ENCODE data around the gene GAS1. TPM values are rescaled to one million over a fixed set of nuclear protein-coding genes. Genes with fewer than 3 reads are reported as not detected.
A peak's percentile ranks its signal among the peaks of the same experiment; 100 is the strongest.

Gene GAS1
- total RNA-seq, 1 donor from 2014 or later: 70.0 TPM

DNA sequence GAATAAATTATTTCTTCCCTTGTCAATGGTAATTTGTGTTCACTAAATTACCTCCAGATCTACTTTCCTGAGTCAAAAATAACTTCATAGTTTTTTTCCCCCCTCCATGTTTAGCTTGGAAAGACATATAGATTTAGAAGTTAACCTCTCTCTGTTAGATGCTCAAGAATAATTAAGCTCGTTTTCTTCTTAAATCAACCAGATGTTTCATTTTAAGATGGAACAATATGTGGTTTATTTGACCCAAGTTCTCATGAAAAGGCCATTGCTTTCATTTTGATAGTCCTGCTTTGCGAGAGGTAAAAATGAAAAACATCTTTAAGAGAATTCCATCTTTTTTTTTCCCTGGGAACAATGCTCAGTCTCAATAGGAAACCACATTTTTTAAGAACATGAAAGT is 27.7 kb upstream of the GAS1 start:
- Mint-ChIP-seq H3K27ac (ENCODE audit: unreplicated experiment) (no peak overlapping the region), H3K9me3 (ENCODE audit: low read depth) (peaks cover 6% of the 10 kb centered on the region), H3K36me3 (ENCODE audit: low read depth) (no peaks in the 10 kb centered on the region), H3K4me1 (ENCODE audit: low read depth) (peaks cover 59% of the 10 kb centered on the region), H3K27me3 (ENCODE audit: low read depth) (no peaks in the 10 kb centered on the region), H3K4me3 (ENCODE audit: unreplicated experiment) (no peak overlapping the region)
- DNase-seq (ENCODE audit: low spot score): no peak
- TF ChIP-seq, protein P1, sequence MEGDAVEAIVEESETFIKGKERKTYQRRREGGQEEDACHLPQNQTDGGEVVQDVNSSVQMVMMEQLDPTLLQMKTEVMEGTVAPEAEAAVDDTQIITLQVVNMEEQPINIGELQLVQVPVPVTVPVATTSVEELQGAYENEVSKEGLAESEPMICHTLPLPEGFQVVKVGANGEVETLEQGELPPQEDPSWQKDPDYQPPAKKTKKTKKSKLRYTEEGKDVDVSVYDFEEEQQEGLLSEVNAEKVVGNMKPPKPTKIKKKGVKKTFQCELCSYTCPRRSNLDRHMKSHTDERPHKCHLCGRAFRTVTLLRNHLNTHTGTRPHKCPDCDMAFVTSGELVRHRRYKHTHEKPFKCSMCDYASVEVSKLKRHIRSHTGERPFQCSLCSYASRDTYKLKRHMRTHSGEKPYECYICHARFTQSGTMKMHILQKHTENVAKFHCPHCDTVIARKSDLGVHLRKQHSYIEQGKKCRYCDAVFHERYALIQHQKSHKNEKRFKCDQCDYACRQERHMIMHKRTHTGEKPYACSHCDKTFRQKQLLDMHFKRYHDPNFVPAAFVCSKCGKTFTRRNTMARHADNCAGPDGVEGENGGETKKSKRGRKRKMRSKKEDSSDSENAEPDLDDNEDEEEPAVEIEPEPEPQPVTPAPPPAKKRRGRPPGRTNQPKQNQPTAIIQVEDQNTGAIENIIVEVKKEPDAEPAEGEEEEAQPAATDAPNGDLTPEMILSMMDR (IDR thresholded peaks at IDR 0.05): no peak

- H3K27me3 Mint-ChIP-seq (ENCODE audit: low read depth): no peaks in the 10 kb centered on the region
- H3K9me3 Mint-ChIP-seq (ENCODE audit: low read depth): no peaks in the 10 kb centered on the region
- H3K4me1 Mint-ChIP-seq (ENCODE audit: low read depth): peaks cover 53% of the 10 kb centered on the region
- H3K27ac Mint-ChIP-seq (ENCODE audit: unreplicated experiment): no peak overlapping the region
- DNase-seq (ENCODE audit: low spot score): no peak
- no peak overlapping the region for H3K4me3 Mint-ChIP-seq (ENCODE audit: unreplicated experiment)
- H3K36me3 Mint-ChIP-seq (ENCODE audit: low read depth): no peaks in the 10 kb centered on the region
- TF ChIP-seq, protein P1 (IDR thresholded peaks at IDR 0.05): peak; percentile 38
Measured at GRCh38 chr9:86974421-86974820, 27.1 kb upstream of the GAS1 start.

- no peak overlapping the region for H3K27ac Mint-ChIP-seq (ENCODE audit: unreplicated experiment)
Measured at GRCh38 chr9:86971742-86972141, 24.4 kb upstream of the GAS1 start.

DNA sequence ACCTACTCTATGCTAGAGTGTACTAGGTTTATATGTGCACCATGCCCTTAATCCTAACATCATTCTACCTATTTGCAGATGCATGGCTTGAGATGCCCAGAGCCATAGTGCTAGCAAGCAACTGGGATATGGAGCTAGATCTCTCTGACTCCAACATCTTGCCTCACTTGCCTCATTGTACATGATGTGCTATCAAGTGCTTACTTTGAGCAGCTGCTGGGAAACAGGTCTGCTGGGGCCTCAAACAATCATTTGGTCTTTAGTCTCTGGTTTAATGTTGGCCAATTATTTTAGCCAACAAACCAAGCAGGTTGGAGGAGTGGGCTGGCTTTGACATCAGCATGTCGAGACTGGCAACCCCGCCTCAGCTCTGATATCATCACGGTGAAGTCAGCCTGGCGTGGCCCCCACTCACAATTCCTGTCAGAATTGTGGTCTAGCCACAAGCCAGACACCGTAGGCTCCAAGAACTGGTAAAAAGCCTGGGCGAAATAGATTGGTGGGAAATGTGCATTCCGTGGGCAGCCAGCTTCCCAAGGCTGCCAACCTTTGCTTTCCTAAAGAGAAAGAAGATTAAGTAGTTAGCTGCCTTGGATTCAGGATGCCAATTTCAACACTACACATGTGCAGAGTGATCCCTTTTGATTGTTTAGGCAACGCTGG is 21.1 kb upstream of the GAS1 start:
- Mint-ChIP-seq H3K27ac (ENCODE audit: unreplicated experiment) (no peak overlapping the region), H3K4me3 (ENCODE audit: unreplicated experiment) (no peak overlapping the region), H3K4me1 (ENCODE audit: low read depth) (peaks cover 31% of the 10 kb centered on the region), H3K27me3 (ENCODE audit: low read depth) (no peaks in the 10 kb centered on the region), H3K36me3 (ENCODE audit: low read depth) (no peaks in the 10 kb centered on the region), H3K9me3 (ENCODE audit: low read depth) (no peaks in the 10 kb centered on the region)
- no peak for DNase-seq (ENCODE audit: low spot score)
- TF ChIP-seq, protein P1 (IDR thresholded peaks at IDR 0.05): no peak

More at GRCh38 chr9:86971742-86972141, 24.4 kb upstream of the GAS1 start:
- TF ChIP-seq, protein P1 (IDR thresholded peaks at IDR 0.05): no peak
- H3K27me3 Mint-ChIP-seq (ENCODE audit: low read depth): no peaks in the 10 kb centered on the region
- no peaks in the 10 kb centered on the region for H3K36me3 Mint-ChIP-seq (ENCODE audit: low read depth)
- no peaks in the 10 kb centered on the region for H3K9me3 Mint-ChIP-seq (ENCODE audit: low read depth)
- no peak for DNase-seq (ENCODE audit: low spot score)
- no peak overlapping the region for H3K4me3 Mint-ChIP-seq (ENCODE audit: unreplicated experiment)
- H3K4me1 Mint-ChIP-seq (ENCODE audit: low read depth): peaks cover 42% of the 10 kb centered on the region

- TF ChIP-seq, protein P1 (IDR thresholded peaks at IDR 0.05): no peak
- H3K27me3 Mint-ChIP-seq (ENCODE audit: low read depth): no peaks in the 10 kb centered on the region
- DNase-seq (ENCODE audit: low spot score): no peak
- H3K4me3 Mint-ChIP-seq (ENCODE audit: unreplicated experiment): no peak overlapping the region
- peaks cover 30% of the 10 kb centered on the region for H3K4me1 Mint-ChIP-seq (ENCODE audit: low read depth)
- H3K9me3 Mint-ChIP-seq (ENCODE audit: low read depth): no peaks in the 10 kb centered on the region
- no peaks in the 10 kb centered on the region for H3K36me3 Mint-ChIP-seq (ENCODE audit: low read depth)
- no peak overlapping the region for H3K27ac Mint-ChIP-seq (ENCODE audit: unreplicated experiment)
Measured at GRCh38 chr9:86966852-86967511, 19.7 kb upstream of the GAS1 start.

All from chondrocyte (in vitro differentiated cells).